ENCODE measurements around the gene C1QTNF5.

The C1QTNF5 gene

DNA sequence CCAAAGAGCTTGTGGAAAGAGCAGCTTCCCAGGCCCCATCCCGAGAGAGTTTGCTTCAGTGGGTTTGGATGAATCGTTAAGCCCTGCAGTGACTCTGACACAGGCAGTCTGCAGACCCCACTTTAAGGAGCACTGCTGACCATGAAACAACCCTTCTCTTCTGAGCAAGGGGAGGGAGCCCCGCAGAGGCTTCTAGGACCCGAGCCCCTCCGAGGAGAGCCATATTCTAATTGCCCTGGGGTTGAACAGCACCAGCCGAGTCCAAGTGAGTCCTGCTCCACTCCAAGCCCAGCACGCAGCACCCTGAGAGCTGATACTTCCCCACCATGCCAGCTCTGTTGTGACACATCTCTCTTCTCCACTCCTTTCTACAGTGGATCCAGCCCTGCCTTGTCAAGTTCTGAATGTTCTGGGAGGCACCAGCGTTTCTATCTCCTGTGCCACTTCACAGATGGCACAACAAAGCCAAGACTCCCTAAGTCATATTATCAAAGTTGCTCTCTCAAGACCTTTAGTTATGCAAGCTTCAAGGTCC is 30.5 kb upstream of the C1QTNF5 start:
- no peak for DNase-seq (ENCODE audit: extremely low read depth, low read depth)
- TF ChIP-seq, protein P1, sequence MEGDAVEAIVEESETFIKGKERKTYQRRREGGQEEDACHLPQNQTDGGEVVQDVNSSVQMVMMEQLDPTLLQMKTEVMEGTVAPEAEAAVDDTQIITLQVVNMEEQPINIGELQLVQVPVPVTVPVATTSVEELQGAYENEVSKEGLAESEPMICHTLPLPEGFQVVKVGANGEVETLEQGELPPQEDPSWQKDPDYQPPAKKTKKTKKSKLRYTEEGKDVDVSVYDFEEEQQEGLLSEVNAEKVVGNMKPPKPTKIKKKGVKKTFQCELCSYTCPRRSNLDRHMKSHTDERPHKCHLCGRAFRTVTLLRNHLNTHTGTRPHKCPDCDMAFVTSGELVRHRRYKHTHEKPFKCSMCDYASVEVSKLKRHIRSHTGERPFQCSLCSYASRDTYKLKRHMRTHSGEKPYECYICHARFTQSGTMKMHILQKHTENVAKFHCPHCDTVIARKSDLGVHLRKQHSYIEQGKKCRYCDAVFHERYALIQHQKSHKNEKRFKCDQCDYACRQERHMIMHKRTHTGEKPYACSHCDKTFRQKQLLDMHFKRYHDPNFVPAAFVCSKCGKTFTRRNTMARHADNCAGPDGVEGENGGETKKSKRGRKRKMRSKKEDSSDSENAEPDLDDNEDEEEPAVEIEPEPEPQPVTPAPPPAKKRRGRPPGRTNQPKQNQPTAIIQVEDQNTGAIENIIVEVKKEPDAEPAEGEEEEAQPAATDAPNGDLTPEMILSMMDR (IDR thresholded peaks at IDR 0.05; ENCODE audit: low read depth, low read length), result no peak

DNA sequence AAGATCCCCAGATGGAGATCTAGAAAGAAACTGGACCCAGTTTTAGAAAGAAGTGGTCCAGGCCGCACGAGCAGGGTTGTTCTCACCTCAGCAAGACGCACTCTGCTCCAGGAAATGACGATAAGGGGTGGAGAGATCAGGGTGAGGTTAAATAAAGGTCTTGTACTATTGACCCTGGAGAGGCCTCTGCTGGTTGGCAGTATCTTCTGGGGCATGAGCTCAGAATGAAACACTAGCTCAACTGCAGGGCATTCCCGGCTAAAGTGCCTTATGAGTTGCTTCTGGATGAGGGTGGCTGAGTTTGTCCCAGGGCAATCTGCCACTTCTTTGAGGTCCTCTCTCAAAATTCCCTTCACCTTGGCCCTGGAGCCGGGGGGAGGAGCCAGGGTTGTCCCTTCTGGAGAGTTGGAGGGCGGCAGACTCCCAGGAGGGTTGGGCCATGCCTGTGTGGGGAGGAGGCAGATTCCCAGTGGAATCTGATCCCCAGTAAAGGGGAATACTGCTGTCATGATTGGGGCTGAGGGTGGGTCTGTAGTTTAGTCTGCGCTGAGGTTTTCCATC is 29.9 kb upstream of the C1QTNF5 start:
- TF ChIP-seq, protein P1 (IDR thresholded peaks at IDR 0.05; ENCODE audit: low read depth, low read length), result no peak
- no peak for DNase-seq (ENCODE audit: extremely low read depth, low read depth)

DNA sequence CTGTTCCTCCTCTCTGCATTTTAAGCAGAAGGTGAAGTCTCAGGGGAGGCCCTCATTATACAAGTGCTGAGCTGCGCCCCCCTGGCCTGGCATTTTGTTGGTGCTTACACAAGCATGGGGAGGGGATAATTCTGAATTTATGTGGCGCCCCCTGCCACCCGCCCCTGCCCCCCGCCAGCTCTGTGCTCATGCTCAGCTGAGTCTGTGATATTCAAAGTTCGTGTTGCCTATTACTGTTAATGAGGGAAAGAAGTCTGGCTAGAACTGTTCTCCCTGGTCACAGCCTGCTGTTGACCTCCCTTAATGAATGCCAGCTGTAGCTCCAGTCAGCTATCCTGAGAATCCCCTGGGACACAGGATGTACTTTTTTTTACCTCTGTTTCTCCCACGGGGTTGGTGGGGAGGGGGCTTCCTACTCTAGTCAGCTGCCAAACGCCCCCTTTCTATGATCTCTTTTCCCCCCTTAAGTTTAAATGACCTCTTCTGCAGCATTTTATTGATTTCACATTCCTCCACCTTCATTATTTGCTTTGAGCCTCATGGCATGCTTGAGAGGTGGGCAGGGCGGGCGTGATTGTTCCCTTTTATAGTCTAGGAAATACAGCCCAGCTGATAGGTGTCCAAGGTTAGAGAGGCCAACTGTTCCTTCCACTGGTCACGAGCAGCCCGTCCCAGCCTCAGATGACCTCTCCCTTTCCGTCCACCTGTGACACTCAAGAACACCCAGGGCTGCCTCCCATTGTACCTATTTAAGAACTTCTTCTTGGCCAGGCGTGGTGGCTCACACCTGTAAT is 28.6 kb upstream of the C1QTNF5 start:
- TF ChIP-seq, protein P1 (IDR thresholded peaks at IDR 0.05; ENCODE audit: low read depth, low read length), result no peak
- DNase-seq (ENCODE audit: extremely low read depth, low read depth), result no peak

DNA sequence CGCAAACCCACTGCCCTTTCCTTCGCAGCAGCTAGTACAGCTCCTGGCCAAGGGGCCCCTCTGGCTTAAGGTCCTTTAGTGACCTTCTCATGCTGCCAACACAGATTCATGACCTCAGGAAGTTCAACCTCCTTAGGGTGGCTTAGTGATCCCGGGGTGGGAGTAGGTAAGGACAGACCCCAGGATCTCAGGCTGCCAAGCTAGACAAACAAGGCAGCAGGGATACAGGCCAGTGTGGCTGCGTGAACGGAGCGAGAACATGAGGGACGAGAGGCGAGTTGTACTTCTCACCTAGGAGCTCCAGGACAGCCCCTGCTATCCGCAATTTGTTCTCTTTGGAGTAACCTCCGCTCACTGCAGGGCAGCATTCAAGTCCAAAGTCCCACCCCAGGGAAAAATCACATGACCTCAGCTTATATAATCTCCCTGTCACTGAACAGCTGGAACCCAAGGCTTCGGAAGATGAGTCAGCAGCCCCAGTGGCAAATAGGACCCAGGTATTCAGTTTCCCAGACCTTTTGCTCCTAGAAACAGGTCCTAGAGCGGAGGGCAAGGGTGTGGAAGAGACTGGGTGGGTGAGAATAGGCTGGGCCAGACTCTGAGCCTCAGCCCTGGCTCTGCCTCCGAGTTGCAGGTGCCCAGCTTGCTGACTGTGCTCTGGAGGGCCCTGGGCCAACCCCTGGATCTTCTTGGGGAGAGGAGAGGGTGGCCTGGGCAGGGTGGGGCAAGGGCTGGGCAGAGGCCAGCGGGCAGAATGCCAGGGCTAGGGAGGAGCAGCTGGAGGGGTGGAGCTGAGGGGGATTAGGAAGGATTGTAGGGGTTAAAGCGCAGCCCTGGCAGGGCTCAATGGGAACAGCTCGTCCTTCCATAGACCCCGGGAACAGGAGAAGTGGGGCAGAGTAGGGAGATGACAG is 27.7 kb upstream of the C1QTNF5 start:
- DNase-seq (ENCODE audit: extremely low read depth, low read depth), result no peak
- TF ChIP-seq, protein P1 (IDR thresholded peaks at IDR 0.05; ENCODE audit: low read depth, low read length), result no peak

DNA sequence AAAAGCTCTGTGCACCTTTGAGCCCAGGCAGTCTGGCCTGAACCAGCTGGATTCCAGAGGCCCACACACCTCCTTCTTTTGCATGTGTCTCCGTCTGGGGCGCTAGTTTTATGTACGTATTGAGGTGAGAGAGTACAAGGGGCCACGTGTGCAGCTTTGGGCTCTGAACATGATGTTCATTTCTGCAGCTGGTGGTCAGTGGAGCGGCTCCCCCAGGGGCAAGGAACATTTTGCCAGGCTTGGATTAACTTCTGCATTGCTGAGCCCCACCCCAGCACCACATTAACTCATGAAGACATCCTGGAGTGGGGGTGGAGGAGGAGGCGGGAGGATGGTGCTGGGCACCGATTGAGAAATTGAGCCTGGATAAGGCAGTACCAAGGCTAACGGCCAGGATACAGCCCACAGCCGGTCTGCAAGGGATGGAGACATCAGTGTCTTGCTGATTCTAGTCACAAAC is 27.0 kb upstream of the C1QTNF5 start:
- DNase-seq (ENCODE audit: extremely low read depth, low read depth), result no peak
- TF ChIP-seq, protein P1 (IDR thresholded peaks at IDR 0.05; ENCODE audit: low read depth, low read length), result no peak

DNA sequence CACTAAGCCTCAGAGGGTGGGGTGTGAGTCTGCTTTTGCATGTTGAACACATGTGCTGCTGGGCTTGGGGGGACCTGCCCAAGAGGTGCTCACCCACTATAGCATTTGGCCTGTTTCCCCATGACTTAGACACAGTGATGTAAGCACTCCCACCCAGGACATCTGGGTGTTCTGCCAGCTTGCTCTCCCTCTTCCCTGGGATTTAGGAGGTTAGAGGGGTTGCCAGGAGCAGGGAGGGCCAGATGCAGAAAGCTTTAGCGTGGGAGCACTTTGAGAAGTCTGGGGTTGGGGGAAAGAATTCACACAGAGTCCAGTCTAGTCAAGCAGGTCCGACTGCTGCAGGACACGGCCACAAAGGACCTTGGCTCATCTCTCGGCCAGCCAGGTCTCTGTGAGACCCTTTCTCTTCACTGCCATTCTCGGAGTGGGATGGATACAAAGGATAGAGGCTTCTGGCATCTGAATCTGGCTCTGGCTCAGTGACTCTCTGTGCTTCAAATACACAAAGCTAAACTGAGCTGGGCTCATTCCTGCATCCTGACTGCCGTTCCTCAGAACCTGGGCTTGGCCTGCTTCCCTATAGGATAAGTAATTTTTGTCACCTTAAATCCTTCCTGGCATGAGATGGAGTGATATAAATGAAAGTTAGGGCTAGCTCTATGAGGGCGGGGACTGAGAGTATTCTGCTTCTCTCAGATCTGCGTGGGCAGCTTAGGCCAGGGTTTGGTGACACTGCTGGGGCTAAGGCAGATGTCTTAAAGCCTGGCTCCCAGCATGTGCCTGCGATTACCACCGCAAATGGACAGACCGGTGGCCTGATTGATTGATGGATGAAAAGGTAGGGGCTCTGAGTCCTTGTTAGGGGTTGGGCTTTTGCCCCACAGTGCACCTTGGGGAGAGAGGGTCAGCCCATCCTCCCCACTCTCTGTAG is 26.3 kb upstream of the C1QTNF5 start:
- no peak for DNase-seq (ENCODE audit: extremely low read depth, low read depth)
- TF ChIP-seq, protein P1 (IDR thresholded peaks at IDR 0.05; ENCODE audit: low read depth, low read length), result no peak

All from AG09319 (cell line).